ENCODE measurements around the gene NECAB2. TPM values are rescaled to one million over a fixed set of nuclear protein-coding genes. Genes with fewer than 3 reads are reported as not detected.

The NECAB2 gene
- total and polyA plus RNA-seq, 2 experiments from 2014 or later: 1.6 to 5.1 TPM

DNA sequence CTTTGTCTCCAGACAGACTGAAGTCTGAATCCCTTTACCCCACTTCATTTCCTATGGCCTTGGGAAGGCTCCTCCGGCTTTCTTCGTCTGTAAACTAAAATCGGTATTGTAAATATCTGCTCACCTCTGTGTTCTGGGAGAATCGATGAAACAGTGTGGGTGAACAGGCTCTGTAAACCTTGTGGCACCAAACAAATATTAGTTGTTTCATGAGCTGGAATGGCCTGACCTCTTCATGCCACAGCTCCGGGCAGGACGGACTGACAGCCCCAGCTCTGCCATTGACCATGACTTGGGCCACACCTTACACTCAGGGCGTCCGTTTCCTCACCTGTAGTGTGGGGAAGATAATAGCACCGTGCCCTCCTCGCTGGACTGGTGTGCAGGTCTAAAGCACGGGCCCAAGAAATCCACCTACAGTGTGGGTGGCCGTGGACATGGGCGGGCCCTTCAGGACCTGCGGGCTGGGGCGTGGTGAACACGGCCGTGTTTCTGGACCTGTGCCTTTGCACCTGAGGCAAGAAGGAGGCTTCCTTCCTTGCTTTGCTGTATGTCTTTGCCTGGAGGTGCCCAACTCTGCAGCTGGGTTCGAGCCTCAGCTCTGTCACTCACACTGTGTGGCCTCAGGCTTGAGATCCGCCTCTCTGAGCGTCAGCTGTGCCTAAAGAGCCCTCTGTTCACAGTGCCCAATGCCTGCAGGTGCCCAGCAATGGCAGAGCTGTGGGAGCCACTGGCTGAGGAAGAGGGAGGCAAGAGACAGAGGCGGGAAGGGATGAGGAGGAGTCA is 21.1 kb upstream of the NECAB2 start (continued):
- TF ChIP-seq, protein P1, sequence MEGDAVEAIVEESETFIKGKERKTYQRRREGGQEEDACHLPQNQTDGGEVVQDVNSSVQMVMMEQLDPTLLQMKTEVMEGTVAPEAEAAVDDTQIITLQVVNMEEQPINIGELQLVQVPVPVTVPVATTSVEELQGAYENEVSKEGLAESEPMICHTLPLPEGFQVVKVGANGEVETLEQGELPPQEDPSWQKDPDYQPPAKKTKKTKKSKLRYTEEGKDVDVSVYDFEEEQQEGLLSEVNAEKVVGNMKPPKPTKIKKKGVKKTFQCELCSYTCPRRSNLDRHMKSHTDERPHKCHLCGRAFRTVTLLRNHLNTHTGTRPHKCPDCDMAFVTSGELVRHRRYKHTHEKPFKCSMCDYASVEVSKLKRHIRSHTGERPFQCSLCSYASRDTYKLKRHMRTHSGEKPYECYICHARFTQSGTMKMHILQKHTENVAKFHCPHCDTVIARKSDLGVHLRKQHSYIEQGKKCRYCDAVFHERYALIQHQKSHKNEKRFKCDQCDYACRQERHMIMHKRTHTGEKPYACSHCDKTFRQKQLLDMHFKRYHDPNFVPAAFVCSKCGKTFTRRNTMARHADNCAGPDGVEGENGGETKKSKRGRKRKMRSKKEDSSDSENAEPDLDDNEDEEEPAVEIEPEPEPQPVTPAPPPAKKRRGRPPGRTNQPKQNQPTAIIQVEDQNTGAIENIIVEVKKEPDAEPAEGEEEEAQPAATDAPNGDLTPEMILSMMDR (conservative IDR thresholded peaks at IDR 0.05; ENCODE audit: low read depth in 2 of 2): no peak
- no peak for TF ChIP-seq STAT1 (IDR thresholded peaks at IDR 0.05; ENCODE audit: unreplicated experiment)
- TF ChIP-seq JUNB (IDR thresholded peaks at IDR 0.05; ENCODE audit: unreplicated experiment): no peak
- no peak for TF ChIP-seq POLR2AphosphoS5 (IDR thresholded peaks at IDR 0.05; ENCODE audit: low read depth)
- no peak for TF ChIP-seq ZNF331 (CRISPR knock-in tag; IDR thresholded peaks at IDR 0.05; ENCODE audit: low read depth)
- TF ChIP-seq EZH2phosphoT487 (IDR thresholded peaks at IDR 0.05; ENCODE audit: unreplicated experiment): no peak
- no peak for TF ChIP-seq NANOG (IDR thresholded peaks at IDR 0.05; ENCODE audit: borderline replicate concordance)

DNA sequence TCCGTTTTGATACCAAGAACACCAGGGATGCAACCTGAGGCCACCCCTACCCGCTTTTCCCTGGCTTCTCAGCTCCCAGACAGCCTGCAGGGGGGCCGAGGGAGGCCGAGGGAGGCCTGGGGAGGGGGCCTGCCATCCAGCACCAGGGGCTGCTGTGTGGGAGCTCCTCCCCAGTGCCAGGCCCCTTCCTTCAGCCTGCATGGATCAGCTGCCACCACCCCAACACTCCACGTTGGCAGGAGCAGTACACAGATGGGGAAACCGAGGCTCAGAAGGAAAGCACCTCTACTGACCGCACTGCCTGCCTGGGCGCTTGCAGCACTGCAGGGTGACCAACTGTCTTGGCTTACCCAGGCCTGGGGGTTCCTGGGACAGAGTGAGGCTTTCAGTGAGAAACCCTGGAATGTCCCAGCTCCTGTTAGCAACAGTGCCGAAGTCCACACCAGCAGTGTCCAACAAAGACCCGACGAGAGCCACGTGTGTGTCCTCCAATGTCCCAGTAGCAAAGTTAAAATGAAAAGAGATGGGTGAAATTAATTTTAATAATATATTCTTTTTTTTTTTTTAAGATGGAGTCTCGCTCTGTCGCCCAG is 20.3 kb upstream of the NECAB2 start:
- H3K27me3 Mint-ChIP-seq (ENCODE audit: insufficient read depth, low read depth, poor library complexity): peaks cover 22% of the 10 kb centered on the region
- H3K36me3 Mint-ChIP-seq (ENCODE audit: low read depth): peaks cover 9% of the 10 kb centered on the region; the same call in 2 of the 3 replicates
- ATAC-seq: no peak
- no peak for TF ChIP-seq EZH2phosphoT487 (IDR thresholded peaks at IDR 0.05; ENCODE audit: unreplicated experiment)
- no peak for TF ChIP-seq CREB1 (CRISPR knock-in tag; IDR thresholded peaks at IDR 0.05; ENCODE audit: low read depth)
- TF ChIP-seq NANOG (IDR thresholded peaks at IDR 0.05; ENCODE audit: borderline replicate concordance): no peak
- no peak for TF ChIP-seq JUNB (IDR thresholded peaks at IDR 0.05; ENCODE audit: unreplicated experiment)
- TF ChIP-seq EZH2 (IDR thresholded peaks at IDR 0.05; ENCODE audit: low read depth, unreplicated experiment): no peak
- no peak for TF ChIP-seq ETS1 (IDR thresholded peaks at IDR 0.05)
- no peak for TF ChIP-seq POLR2AphosphoS5 (IDR thresholded peaks at IDR 0.05; ENCODE audit: low read depth)
- TF ChIP-seq REST (IDR thresholded peaks at IDR 0.05; ENCODE audit: unreplicated experiment): no peak
- TF ChIP-seq, protein P1 (conservative IDR thresholded peaks at IDR 0.05; ENCODE audit: low read depth in 2 of 2): no peak
- no peak for TF ChIP-seq ZNF331 (CRISPR knock-in tag; IDR thresholded peaks at IDR 0.05; ENCODE audit: low read depth)
- TF ChIP-seq ZNF114 (CRISPR knock-in tag; IDR thresholded peaks at IDR 0.05): no peak
- H3K9me2 ChIP-seq (ENCODE audit: insufficient read depth): no peaks in the 10 kb centered on the region
- no peaks in the 10 kb centered on the region for H3K4me1 ChIP-seq (ENCODE audit: insufficient read depth)
- H3F3A ChIP-seq (replicated peaks; ENCODE audit: low read depth): peaks cover 13% of the 10 kb centered on the region; the same call in 1 of the 2 replicates
- H3K4me3 ChIP-seq: no peak overlapping the region
- peaks cover 17% of the 10 kb centered on the region for H3K9me3 Mint-ChIP-seq
- no peak overlapping the region for H3K4me3 Mint-ChIP-seq
- H3K4me2 ChIP-seq: no peak overlapping the region
- H3K79me2 ChIP-seq (replicated peaks; ENCODE audit: insufficient read depth): no peaks in the 10 kb centered on the region
- H3K4me1 Mint-ChIP-seq: no peaks in the 10 kb centered on the region
- no peaks in the 10 kb centered on the region for H3K36me3 ChIP-seq (ENCODE audit: insufficient read depth)
- H4K20me1 ChIP-seq (replicated peaks; ENCODE audit: insufficient read depth): no peaks in the 10 kb centered on the region; the same call in 1 of the 2 replicates
- no peak overlapping the region for H2AFZ ChIP-seq
- H3K27ac ChIP-seq (ENCODE audit: low read depth): no peak overlapping the region
- no peaks in the 10 kb centered on the region for H3K27me3 ChIP-seq (ENCODE audit: insufficient read depth)
- DNase-seq (ENCODE audit: low spot score): no peak
- no peak overlapping the region for H3K27ac Mint-ChIP-seq

Data from GM23338 (cell line).